ENCODE data around the gene ZNF225.
"Not testable (repeated sequence)": the region's sequence is repeated elsewhere in the genome, so short reads cannot be mapped to it uniquely, and the experiment has no call there.

ZNF225 gene

DNA sequence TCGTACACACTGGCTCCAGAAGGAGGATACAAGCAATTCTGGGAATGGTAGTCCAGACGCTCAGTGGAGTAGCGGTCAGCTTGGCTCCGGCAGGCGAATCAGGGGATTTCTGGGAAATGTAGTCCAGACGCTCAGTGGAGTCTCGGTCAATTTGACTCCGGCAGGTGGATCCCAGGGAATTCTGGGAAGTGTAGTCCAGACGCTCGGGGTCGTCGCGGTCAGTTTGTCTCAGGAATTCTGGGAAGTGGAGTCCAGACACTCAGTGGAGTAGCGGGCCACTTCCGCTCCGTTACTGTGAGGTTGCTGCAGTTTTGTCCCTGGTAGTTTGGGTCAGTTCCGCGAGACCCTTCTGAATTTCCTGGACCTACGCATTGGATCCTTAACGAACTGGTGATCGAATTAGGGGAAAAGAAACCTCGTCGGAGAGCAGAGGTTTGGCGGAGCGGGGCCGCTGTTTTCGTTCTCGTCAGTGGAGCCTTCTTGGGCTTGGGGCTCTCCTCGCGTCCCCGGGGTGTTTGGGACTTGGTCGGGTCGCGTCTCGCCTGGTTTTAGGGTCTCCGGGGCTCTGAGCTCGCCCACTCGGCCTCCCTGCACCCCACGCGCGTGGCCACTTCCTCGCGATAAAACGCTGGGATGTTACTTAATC lies at the start of gene ZNF225:
TSS of gene ZNF225 (plus strand) at position 262 of the 646 bp plus-strand sequence. CDS start 2,429 bp downstream, outside the sequence.
- DNase-seq = peak; percentile 94

GRCh38 chr19:44066305-44066704 lies 46.9 kb upstream of the ZNF225 start:
- no peak for DNase-seq

- DNase-seq = no peak
Observed at GRCh38 chr19:44069415-44069814, 43.8 kb upstream of the ZNF225 start.

DNA sequence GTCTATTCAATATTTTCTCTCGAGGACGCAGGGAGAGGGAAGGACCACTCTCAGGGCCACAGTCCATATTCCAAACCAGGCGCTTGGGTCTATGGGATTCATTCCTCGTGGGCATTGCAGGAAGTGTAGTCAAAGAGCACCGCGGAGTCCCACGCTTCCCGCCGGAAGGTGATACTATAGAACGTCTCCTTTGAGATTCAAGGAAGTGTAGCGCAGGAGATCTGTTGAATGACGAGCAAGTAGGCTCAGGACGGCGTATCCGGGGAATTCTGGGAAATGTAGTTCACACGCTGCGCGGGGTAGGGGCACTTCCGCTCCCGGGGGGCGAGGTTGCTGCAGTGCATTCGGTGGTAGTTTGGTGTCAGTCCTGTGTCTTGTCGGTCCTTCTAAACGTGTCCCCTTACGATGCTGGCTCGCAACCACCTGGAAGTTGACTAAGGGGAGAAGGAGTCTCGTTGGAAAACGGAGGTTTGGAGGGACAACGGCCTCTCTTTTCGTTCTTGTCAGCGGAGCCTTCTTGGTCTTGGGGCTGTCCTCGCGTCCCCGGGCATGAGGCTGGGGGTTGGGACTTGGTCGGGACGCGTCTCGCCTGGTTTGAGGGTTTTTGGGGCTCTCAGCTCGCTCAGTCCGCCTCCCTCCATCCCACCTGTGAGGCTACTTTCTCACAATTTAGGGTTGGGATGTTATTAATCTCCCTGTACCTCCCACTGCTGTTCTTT lies 41.2 kb upstream of the ZNF225 start, which contains the start of gene ZNF284:
TSS of gene ZNF284 (plus strand) at position 336 of the 719 bp plus-strand sequence. CDS start 4,231 bp downstream, outside the sequence.
- peak; percentile 59 for DNase-seq

DNA sequence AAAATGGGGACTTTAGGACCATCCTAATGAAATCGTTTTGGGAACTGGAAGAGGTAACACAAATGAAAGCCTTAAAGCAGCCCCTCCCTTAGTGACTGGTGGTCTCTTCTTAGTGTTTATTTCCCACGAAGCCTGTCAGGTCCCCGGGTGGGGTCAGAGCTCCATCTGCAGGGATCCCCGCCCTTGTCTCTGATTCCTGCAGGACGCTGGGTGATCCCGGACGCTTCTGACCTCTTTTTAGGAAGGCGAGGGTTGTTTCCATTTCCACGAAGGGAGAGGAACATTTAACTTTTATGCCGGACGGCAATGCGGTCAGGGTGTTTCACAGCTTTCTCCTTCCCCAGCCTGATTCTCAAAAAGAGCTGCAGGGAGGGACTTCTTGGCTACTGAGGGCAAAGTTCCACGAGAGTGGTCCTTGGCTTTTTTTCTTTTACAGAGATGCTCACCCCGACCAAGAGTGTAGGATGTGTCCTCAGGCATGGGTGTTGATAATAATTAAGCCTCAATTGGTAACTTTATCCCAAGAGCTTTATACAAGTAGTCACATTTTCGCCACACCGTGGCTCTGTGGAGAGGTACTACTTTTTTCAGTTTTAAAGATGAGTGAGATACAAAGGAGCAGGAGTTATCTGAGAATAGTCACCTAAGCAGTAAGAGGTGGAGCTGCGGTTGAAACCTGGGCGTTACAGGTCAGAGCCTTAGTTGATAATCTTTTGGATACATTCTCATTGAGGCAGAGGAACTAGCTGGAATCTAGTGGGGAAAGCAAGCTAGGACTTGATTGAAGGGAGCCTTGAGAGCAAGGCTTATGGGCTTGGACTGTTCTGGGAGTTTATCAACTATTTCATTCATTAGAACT lies 40.4 kb upstream of the ZNF225 start:
- no peak for DNase-seq

- no peak for DNase-seq
Observed at GRCh38 chr19:44076325-44076724, 36.9 kb upstream of the ZNF225 start.

- DNase-seq = no peak
Observed at GRCh38 chr19:44092108-44092507, 21.1 kb upstream of the ZNF225 start.

DNA sequence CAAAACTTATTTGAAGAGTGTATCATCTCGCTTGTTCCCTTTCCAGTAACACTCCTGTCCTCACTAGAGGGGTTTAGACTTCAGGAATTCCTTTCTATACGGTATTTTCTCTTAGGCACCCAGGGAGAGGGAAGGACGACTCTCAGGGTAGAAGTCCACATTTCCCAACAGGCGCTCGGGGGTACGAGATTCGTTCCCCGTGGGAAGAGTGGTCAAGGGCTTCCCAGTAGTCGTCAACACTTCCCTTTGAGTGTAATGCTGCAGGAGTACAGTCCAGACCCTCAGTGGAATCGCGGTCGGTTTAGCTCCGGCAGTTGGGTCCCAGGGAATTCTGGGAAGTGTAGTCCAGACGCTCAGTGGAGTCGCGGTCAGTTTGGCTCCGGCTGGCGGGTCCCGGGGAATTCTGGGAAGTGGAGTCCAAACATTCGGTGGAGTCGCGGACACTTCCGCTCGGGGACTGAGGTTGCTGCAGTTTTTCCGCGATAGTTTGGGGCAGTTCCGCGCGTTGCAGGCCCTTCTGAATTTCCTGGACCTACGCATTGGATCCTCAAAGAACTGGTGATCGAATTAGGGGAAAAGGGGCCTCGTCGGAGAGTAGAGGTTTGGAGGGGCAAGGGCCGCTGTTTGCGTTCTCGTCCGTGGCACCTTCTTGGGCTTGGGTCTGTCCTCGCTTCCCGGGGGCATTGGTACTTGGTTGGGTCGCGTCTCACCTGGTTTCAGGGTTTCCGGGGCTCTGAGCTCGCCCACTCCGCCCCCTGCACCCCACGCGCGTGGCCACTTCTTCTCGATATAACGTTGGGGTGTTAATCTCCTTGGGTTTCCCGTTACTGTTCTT lies 19.1 kb upstream of the ZNF225 start, which contains the start of gene ZNF224:
TSS of gene ZNF224 (plus strand) at position 431 of the 835 bp plus-strand sequence. CDS start 3,513 bp downstream, outside the sequence.
- peak; percentile 90 for DNase-seq

DNA sequence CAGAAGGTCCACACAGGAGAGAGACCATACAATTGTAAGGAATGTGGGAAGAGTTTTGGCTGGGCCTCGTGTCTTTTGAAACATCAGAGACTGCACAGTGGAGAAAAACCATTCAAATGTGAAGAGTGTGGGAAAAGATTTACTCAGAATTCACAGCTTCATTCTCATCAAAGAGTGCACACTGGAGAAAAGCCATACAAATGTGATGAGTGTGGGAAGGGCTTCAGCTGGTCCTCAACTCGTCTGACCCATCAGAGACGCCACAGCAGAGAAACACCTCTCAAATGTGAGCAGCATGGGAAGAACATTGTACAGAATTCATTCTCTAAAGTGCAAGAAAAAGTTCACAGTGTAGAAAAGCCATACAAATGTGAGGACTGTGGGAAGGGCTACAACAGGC lies 5.4 kb upstream of the ZNF225 start:
- no peak for DNase-seq

DNA sequence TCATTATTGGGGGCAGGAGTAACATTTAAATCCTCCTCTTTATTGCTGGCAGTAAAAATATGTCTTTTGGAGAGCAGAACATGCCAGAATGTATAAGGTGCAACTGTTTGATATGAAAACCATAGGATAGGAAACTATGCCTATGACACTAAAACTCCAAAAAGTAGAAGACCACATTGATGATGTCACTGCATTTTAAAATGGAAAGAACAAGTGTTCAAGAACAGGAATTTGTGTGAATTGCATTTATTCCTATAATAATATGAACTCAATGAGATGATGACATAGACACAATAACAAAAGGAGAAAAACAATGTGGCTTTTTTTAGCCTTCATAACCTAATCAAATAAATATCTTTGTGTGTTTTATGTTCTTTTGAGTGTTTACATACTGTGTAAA lies 3.7 kb upstream of the ZNF225 start:
- DNase-seq = no peak

GRCh38 chr19:44111910-44112463 lies 1.2 kb upstream of the ZNF225 start:
- DNase-seq = no peak

DNA sequence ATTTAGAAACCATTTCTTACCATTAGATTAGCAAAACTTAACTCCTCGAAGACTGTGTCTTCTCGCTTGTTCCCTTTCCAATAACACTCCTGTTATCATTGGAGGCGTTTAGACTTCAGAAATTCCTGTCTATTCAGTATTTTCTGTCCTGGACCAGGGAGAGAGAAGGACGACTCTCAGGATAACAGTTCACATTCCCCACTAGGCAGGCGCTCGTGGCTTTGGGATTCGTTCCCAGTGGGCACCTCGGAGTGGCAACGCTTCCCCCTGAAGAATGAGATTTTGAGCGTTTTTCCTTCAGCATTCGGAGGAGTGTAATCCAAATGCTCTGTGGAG lies 429 bp upstream of the ZNF225 start:
- no peak for DNase-seq

DNA sequence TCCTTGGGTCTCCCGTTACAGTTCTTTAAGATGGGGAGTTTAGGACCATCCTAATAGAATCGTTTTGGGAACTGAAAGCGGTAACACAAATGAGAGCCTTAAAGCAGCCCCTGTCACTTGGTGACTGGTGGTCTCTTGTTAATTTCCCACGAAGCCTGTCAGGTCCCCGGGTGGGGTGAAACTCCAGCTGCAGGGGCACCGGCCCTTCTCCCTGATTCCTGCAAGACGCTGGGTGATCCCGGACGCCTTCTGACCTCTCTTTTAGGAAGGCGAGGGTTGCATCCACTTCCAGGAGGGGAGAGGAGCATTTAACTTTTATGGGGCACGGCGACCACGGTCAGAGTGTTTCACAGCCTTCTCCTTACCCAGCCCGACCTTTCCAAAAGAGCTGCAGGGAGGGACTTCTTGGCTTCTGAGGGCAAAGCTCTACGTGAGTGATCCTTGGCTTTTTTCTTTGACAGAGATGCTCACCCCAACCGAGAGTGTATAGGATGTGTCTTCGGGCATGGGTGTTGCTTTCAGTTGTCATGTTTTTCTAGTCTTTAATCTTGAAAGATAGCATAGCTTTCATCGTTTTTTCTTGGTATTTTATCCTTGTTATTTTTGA lies 688 bp downstream of the ZNF225 start:
- no peak for DNase-seq

DNA sequence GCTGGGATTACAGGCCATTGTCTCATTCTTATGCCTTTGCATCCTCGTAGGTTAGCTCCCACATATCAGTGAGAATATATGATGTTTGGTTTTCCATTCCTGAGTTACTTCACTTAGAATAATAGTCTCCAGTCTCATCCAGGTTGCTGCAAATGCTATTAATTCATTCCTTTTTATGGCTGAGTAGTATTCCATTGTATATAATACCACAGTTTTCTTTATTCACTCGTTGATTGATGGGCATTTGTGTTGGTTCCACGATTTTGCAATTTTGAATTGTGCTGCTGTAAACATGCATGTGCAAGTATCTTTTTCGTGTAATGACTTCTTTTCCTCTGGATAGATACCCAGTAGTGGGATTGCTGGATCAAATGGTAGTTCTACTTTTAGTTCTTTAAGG lies 8.0 kb downstream of the ZNF225 start:
- not testable (repeated sequence) for DNase-seq

- DNase-seq = no peak
Observed at GRCh38 chr19:44131955-44132354, 18.8 kb downstream of the ZNF225 start.

GRCh38 chr19:44141191-44142058 lies 28.2 kb downstream of the ZNF225 start, which contains the start of gene ZNF234:
ZNF234 (plus strand) TSS chr19:44141554; CDS start chr19:44144633, 3,079 bp downstream.
- DNase-seq = no peak

- DNase-seq = no peak
Observed at GRCh38 chr19:44142059-44142433, 28.8 kb downstream of the ZNF225 start.

- no peak for DNase-seq
Observed at GRCh38 chr19:44149776-44150175, 36.6 kb downstream of the ZNF225 start.

- no peak for DNase-seq
Observed at GRCh38 chr19:44151491-44151890, 38.3 kb downstream of the ZNF225 start.

- no peak for DNase-seq
Observed at GRCh38 chr19:44156475-44156874, 43.3 kb downstream of the ZNF225 start.

GRCh38 chr19:44163789-44164188 lies 50.6 kb downstream of the ZNF225 start:
- no peak for DNase-seq
